Panc1 (cell line): ENCODE data around the gene CDCA4.

Experiments
- CTCF ChIP-seq: fragments of 450-650 bp; IDR thresholded peaks from 2 replicates; pipeline ENCODE4 v1.5.1; 2017; ENCODE audit warnings: mild to moderate bottlenecking
- POLR2AphosphoS5 ChIP-seq: IDR thresholded peaks from 2 replicates; pipeline ENCODE4 v1.6.1; 2012; ENCODE audit warnings: mild to moderate bottlenecking, low read depth, low read length, moderate library complexity
- TF ChIP-seq, protein P1 (sequence below), 2 experiments: IDR thresholded peaks; 2 replicates each; pipeline ENCODE4 v1.6.1; 2011 to 2012; ENCODE audit warnings: low read depth in 2 of 2, control low read depth in 1 of 2, low read length in 1 of 2, mild to moderate bottlenecking in 1 of 2, moderate library complexity in 1 of 2; ENCODE audit not compliant: insufficient read depth in 1 of 2

GRCh38 chr14:104998801-104999200, 22.1 kb downstream of the CDCA4 start:
- TF ChIP-seq POLR2AphosphoS5, result no peak
- TF ChIP-seq CTCF, result no peak
- TF ChIP-seq, protein P1, sequence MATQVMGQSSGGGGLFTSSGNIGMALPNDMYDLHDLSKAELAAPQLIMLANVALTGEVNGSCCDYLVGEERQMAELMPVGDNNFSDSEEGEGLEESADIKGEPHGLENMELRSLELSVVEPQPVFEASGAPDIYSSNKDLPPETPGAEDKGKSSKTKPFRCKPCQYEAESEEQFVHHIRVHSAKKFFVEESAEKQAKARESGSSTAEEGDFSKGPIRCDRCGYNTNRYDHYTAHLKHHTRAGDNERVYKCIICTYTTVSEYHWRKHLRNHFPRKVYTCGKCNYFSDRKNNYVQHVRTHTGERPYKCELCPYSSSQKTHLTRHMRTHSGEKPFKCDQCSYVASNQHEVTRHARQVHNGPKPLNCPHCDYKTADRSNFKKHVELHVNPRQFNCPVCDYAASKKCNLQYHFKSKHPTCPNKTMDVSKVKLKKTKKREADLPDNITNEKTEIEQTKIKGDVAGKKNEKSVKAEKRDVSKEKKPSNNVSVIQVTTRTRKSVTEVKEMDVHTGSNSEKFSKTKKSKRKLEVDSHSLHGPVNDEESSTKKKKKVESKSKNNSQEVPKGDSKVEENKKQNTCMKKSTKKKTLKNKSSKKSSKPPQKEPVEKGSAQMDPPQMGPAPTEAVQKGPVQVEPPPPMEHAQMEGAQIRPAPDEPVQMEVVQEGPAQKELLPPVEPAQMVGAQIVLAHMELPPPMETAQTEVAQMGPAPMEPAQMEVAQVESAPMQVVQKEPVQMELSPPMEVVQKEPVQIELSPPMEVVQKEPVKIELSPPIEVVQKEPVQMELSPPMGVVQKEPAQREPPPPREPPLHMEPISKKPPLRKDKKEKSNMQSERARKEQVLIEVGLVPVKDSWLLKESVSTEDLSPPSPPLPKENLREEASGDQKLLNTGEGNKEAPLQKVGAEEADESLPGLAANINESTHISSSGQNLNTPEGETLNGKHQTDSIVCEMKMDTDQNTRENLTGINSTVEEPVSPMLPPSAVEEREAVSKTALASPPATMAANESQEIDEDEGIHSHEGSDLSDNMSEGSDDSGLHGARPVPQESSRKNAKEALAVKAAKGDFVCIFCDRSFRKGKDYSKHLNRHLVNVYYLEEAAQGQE (IDR thresholded peaks at IDR 0.05; ENCODE audit: insufficient read depth in 1 of 2, low read depth in 2 of 2, low read length in 1 of 2), result no peak
